GM19397 (cell line): ENCODE data around the gene PDE8B.

Experiments
- ATAC-seq: cut with Tn5 transposase; IDR thresholded peaks from one replicate; pipeline ENCODE4 v1.9.1; 2021; ENCODE audit warnings: mild to moderate bottlenecking, moderate library complexity; ENCODE audit not compliant: unreplicated experiment

The PDE8B gene

GRCh38 chr5:77394064-77394715 is 183.7 kb downstream of the PDE8B start:
- no peak for ATAC-seq

- no peak for ATAC-seq
These were observed 185.5 kb downstream of the PDE8B start for GRCh38 chr5:77396017-77396416.

- no peak for ATAC-seq
These were observed 187.3 kb downstream of the PDE8B start for GRCh38 chr5:77397686-77398292.

- ATAC-seq: no peak
These were observed 188.0 kb downstream of the PDE8B start for GRCh38 chr5:77398458-77398857.

- no peak for ATAC-seq
These were observed 188.4 kb downstream of the PDE8B start for GRCh38 chr5:77398896-77399295.

GRCh38 chr5:77400645-77401044 is 190.2 kb downstream of the PDE8B start:
- no peak for ATAC-seq

DNA sequence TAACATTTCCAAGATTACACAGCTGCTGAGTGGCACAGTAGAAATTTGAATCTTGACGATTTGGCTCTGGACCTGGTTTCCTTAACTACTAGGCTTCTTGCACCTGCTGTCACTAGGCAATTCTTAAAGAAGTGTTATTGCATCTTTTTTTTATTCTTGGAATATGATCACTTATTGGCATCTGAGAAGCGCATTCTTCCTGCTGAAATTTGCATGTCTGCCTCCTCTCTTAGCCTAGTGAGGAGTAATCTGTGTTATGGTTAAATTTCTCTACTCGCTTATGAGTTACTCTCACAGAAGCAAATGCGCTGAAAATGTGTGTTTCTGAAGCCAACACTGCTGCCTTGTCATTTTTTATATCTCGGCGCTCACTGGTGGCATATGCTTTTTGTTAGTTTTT is 192.3 kb downstream of the PDE8B start:
- no peak for ATAC-seq

DNA sequence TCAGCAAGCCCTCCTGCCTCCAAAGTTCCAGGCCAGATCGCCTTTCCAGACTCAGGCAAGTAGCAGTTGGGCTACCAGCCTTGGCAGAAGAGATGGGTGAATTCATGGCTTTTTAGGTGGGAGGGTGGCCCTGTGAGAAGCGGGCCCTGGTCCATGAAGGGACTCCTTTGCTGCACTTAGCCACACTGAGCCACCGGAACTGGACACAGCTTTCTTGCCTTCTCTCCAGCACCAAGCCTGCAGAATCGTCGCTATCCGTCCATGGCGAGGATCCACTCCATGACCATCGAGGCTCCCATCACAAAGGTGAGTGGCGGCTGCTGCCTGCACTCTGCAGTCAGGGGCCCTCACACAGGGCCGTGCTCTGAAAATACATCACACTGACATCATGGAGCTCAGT is 196.7 kb downstream of the PDE8B start:
- ATAC-seq: no peak

- ATAC-seq: no peak
These were observed 199.6 kb downstream of the PDE8B start for GRCh38 chr5:77409870-77410621.

- no peak for ATAC-seq
These were observed 202.6 kb downstream of the PDE8B start for GRCh38 chr5:77413049-77413448.

GRCh38 chr5:77418162-77418561 is 207.7 kb downstream of the PDE8B start:
- no peak for ATAC-seq

- no peak for ATAC-seq
These were observed 208.4 kb downstream of the PDE8B start for GRCh38 chr5:77418601-77419581.

DNA sequence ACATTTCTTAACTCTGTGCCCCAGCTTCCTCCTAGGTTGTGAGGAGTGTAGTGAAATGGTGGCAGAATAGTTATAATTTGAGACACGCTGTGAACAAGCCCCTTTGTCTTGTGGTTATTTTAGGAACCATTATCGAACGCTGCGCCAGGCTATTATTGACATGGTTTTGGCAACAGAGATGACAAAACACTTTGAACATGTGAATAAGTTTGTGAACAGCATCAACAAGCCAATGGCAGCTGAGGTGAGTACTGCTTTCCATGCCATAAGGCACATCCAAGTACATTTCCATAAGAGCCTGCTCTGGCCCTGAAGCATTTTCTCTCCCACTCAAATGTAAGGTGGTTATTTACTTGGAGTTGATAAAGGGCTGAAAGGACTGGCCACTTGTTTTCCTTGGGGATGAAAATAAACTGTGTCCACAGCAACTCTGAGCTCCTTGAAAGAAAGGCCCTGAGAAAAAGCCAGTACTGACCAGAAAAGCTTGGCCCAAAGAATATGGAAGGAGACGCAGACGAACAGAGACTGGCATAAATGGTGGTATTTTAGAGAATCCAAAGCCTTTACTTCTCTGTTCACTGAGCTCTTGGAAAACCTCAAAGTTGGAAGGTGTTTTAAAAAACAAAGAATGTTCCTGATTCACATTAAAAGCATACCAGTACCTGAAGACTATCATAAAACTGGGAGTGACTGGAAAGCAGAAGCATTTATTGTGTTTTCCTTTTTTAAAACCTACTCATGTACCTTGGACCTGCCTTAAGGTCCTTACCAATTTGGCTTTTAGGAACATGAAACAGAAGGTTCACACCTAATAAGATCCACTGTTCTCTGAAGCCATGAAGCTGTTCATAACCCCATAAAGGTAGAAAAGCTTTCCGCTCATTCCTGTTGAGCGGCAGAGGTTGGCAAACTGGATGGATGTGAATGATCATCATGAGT is 209.4 kb downstream of the PDE8B start:
- ATAC-seq: no peak

- no peak for ATAC-seq
These were observed 210.5 kb downstream of the PDE8B start for GRCh38 chr5:77420940-77421339.

- no peak for ATAC-seq
These were observed 212.7 kb downstream of the PDE8B start for GRCh38 chr5:77423022-77423750.

DNA sequence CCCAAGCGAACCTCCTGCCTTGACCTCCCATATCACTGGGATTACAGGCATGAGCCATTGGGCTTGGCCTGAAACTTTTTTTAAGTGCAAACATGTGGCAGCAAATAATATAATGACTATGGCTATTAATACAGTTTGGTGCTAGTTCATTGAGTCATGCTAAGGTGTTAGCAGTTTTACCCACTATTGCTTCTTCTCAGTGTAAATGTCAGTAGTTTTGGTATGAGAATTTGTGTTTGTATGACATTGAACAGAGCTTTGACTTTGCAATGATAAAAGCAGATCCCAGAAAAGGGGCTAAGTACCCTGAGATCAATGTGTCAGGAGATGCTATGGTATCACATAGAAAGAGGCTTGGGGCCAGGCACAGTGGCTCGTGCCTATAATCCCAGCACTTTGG is 214.4 kb downstream of the PDE8B start:
- no peak for ATAC-seq

DNA sequence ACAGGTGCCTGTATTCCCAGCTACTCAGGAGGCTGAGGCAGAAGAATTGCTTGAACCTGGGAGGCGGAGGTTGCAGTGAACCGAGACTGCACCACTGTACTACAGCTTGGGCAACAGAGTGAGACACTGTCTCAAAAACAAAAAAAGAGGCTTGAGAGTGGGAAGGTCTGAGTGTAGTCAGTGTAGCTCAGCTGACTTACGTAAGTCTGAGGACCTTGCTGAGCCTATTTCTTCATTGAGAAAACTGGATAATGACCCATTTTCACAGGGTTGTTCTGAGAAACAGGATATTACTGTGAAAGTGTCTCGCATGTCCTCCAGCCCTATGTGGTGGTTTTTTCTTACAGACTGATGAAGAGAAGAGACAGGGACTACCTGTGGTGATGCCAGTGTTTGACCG is 214.9 kb downstream of the PDE8B start:
- ATAC-seq: no peak

- ATAC-seq: no peak
These were observed 215.6 kb downstream of the PDE8B start for GRCh38 chr5:77425998-77426659.

DNA sequence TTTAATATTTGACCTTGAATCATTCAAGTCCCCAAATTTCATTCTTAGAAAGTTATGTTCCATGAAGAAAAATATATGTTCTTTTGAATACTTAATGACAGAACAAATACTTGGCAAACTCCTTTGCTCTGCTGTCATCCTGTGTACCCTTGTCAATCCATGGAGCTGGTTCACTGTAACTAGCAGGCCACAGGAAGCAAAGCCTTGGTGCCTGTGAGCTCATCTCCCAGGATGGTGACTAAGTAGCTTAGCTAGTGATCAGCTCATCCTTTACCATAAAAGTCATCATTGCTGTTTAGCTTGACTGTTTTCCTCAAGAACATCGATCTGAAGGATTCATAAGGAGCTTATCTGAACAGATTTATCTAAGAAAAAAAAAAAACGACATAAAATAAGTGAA is 216.2 kb downstream of the PDE8B start:
- no peak for ATAC-seq
